ENCODE data around the gene C6orf120.

- no peak for TF ChIP-seq CTCF (IDR thresholded peaks at IDR 0.05)
- no peak for TF ChIP-seq EP300 (IDR thresholded peaks at IDR 0.05)
Observed at GRCh38 chr6:169689287-169689686, 12.6 kb upstream of the C6orf120 start.
